NCI-H2171 (cell line): Measurements from ENCODE around the gene VCL.
"Not testable (repeated sequence)": the region's sequence is repeated elsewhere in the genome, so short reads cannot be mapped to it uniquely, and the experiment has no call there.

Experiments
- DNase-seq: peaks from one replicate; lab custom pipeline; 2025; lab: John Stamatoyannopoulos, UW

The VCL gene

DNA sequence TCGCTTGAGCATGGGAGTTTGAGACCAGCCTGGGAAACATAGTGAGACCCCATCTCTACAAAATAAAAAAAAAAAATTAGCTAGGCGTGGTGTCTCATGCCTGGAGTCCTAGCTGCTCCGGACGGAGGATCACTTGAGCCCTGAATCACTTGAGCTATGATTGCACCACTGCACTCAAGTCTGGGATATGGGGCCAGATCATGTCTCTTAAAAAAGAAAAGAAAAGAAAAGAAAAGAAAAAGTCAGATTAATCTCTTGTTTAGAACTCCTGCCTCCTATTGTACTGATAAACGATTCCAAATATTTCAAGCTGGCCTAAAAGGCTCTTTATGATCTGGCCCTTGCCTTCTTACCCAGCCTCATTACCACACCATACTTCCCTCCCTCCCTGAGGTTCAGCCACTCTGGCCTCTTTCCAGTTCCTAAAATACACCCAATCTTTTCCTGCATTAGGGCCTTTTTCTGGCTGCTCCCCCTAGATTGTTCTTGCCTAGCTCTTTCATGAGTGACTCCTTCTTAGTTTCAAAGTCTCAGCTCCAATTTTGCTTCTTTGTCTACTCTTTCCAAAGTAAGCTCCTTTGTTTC lies 41.7 kb downstream of the VCL start:
- no peak for DNase-seq

GRCh38 chr10:74040200-74041126 lies 42.5 kb downstream of the VCL start:
- no peak for DNase-seq

DNA sequence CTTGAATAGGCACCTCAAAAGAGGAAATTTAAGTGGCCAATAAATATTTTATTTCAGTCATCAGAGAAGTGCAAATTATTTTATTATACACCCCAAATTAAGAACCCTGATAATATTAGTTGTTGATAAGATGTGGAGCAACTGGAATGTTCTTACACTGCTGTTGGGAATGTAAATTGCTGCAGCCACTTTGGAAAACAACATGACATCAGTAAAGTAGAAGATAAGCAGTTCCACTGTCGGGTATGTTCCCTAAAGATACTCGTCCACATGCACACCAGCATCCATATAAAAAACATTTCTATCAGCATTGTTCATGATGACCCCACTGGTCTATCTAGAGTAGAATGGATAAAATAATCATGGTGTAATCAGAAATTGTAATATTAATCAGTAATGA lies 46.5 kb downstream of the VCL start:
- DNase-seq = no peak

- DNase-seq = no peak
These were observed 49.4 kb downstream of the VCL start for GRCh38 chr10:74047304-74047703.

DNA sequence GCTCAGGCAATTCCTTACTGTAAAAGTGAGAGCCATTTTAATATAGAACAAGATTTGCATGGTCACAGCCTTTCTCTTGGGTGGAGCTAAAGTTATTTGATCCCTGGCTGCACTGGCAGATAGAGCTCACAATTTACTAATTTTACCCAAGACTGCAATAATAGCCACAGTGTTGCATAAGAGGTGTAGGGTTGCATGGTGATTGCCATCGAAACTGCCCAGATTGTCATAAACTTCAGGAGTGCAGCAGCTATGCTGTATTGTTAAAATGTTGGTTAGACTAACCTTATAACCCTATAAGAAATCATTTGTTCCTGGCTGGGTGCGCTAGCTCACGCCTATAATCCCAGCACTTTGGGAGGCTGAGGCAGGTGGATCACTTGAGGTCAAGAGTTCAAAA lies 50.0 kb downstream of the VCL start:
- DNase-seq = no peak

GRCh38 chr10:74048433-74048832 lies 50.5 kb downstream of the VCL start:
- DNase-seq = no peak

DNA sequence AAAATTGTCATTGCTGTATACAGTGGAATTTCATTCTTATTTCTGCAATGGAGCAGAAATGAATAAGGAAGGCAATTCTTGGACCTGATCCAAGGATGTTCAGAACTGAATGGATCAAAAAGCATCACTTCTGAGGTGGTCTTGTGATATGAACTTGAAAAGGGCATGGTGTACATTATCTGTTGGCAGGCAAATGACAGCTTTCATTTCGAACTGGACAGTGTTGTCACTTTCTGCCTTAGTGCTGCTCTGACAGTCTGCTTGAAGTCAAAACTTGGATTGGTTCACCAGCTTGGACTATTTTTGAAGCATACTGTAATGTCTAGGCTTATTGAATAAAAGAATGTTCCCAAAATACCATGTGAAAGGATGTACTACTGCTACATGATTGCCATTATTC lies 52.0 kb downstream of the VCL start:
- no peak for DNase-seq

- DNase-seq = no peak
These were observed 52.7 kb downstream of the VCL start for GRCh38 chr10:74050653-74051052.

GRCh38 chr10:74051736-74052342 lies 53.9 kb downstream of the VCL start:
- no peak for DNase-seq

DNA sequence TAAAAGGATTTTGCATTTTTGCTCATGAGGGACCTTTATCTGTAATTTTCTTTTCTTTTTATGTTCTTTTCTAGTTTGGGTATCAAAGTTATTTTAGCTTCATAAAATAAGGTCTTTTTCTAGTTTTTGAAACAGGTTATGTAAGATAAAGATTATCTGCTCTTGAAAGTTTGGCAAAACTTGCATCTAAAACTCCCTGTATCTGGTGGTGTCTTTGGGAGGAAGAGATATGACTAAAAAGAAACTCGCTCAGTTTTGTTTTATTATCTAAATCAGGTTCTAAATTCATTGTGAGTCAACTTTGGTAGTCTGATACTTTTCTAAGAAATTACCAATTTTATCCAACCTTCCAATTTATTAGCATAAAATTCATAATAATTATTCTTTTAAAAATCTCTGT lies 55.1 kb downstream of the VCL start:
- DNase-seq = no peak

DNA sequence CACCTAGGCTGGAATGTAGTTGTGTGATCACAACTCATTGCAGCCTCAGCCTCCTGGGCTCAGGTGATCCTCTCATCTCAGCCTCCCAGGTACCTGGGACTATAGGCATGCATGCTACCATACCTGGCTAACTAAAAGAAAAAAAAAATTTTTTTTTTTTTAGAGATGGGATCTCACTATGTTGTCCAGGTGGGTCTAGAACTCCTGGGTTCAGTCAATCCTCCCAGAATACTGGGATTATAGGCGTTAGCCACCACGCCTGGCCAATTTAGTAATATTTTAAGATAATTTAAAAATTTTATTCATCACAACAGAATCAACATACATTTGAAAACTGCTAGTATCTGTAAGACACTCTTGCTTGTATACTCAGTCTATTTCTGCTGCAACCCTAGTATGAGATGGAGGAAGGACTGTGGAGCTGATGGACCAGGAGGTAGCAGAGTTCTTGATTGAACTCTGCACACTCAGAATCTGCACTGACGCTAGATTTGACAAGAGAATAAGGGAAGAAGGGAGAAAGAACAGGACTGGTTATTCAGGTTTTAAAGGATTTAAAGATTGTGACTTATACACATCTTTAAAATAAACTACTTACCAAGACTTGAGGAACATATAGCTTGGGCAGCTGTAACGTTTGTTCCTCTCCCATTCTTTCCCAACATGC lies 57.6 kb downstream of the VCL start:
- DNase-seq = no peak

- DNase-seq = no peak
These were observed 58.3 kb downstream of the VCL start for GRCh38 chr10:74056050-74056818.

- no peak for DNase-seq
These were observed 60.2 kb downstream of the VCL start for GRCh38 chr10:74058071-74058470.

GRCh38 chr10:74058658-74059057 lies 60.7 kb downstream of the VCL start:
- no peak for DNase-seq

GRCh38 chr10:74061104-74061503 lies 63.2 kb downstream of the VCL start:
- DNase-seq = no peak

DNA sequence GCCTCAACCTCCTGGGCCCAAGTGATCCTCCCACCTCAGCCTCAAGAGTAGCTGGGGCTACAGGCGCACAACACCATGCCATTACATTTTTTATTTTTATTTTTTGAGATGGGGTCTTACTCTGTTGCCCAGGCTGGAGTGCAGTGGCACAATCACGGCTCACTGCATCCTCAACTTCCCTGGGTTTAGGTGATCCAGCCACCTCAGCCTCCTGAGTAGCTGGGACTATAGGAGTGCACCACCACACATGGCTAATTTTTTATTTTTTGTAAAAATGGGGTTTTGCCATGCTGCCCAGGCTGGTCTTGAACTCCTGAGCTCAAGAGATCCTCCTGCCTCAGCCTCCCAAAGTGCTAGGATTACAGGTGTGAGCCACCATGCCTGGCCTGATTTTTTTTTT lies 64.1 kb downstream of the VCL start:
- DNase-seq = not testable (repeated sequence)

- DNase-seq = no peak
These were observed 65.3 kb downstream of the VCL start for GRCh38 chr10:74063256-74063655.

GRCh38 chr10:74067373-74068352 lies 69.7 kb downstream of the VCL start:
- no peak for DNase-seq

DNA sequence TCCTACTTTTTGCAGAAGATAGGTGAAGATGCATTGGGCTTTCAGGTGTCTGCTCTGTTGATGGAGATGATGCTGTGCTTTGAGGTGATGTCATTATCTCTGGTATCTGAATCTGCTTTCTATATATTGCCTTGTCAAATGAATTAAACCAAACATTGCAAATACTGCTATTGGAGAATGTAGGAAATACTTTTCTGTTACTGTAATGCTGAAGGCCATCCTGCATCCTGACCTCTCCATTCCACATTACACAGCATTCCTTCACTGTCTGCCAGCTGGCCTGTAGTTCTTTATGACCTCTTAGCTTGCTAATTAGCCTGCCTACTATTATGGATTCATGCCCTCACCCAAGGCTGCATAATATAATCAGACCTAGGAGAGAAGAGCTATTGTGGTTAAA lies 73.2 kb downstream of the VCL start:
- no peak for DNase-seq

DNA sequence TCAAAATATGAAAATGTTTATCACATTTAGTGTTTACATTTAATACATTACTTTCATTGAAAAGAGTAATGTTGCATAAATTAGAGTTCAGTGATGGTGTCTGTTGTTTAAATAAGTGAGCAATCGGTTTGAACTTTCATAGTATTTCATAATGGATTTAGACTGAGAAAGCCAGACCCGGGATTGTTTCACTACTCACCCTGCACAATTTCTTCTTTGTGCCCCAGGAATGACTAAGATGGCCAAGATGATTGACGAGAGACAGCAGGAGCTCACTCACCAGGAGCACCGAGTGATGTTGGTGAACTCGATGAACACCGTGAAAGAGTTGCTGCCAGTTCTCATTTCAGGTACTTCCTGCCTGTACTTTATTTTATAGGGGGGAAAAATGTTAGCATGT lies 74.6 kb downstream of the VCL start:
- DNase-seq = no peak

DNA sequence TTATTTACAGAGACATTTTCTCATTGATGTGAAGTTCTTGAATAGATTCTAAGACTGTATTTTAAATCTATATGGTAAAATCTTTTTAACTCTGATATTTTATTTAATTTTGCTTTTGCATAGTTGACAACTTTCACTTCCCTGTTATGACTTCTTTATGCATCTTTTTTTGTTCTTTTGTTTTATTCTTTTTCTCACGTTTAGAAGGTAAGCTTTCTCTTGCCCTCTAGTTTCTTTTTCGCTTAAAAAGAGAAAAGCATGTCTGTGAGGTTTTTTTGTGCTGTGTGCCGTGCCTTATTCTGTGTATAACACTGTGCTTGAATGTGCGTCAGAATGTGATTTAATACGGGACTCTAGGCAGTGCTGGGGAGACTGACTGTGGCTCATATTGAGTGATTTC lies 78.0 kb downstream of the VCL start:
- DNase-seq = no peak
